HepG2 (cell line): ENCODE results near the gene CDC26. TPM values are rescaled to one million over a fixed set of nuclear protein-coding genes. Genes with fewer than 3 reads are reported as not detected.

Experiments
- ATAC-seq: fragments of 200-7000 bp; cut with Tn5 transposase; 3 replicates; pipeline ENCODE4 v1.9.1; 2020; ENCODE audit warnings: mild to moderate bottlenecking, moderate library complexity
- BruUV-seq: library from RNA; stranded (reverse); fragments of 400-500 nt; replicated peaks from 2 replicates; lab custom pipeline; 2021; lab: Mats Ljungman, UMichigan
- CTCF ChIA-PET: fragments of 300-600 bp; formaldehyde crosslinking; extraction: SDS; loops from one replicate; lab custom pipeline; 2021; ENCODE audit warnings: low total read pairs, inconsistent platforms, low intra/inter-chr PET ratio; lab: Yijun Ruan, JAX
- POLR2A ChIA-PET: fragments of 350-600 bp; sonication (Branson Sonifier 250); formaldehyde crosslinking; loops from one replicate; lab custom pipeline; 2020; ENCODE audit warnings: antibody characterized with exemption, inconsistent platforms; lab: Yijun Ruan, JAX
- DNase-seq: peaks from one replicate; pipeline ENCODE4 v3.0.0-alpha.2; 2015; ENCODE audit warnings: low spot score
- FAIRE-seq: peaks from 3 replicates; lab custom pipeline; 2011; peaks lifted over from hg19 to GRCh38; lab: Jason Lieb, UNC
- H2AFZ ChIP-seq: one replicate; pipeline ENCODE4 v1.6.1; 2011; ENCODE audit warnings: low read length, inconsistent platforms
- H3K27ac ChIP-seq: fragments of 300-600 bp; 3 replicates; pipeline ENCODE4 v1.8.0; 2011; ENCODE audit warnings: mixed run types, mild to moderate bottlenecking, mixed read lengths, low read length, inconsistent platforms; ENCODE audit not compliant: insufficient read depth; ENCODE audit errors: extremely low read length
- H3K27me3 ChIP-seq, 2 experiments: fragments of 200-600 bp in 1 of 2; 2 replicates in 1 of 2; 3 replicates in 1 of 2; pipeline versions ENCODE4 v1.6.0 to v1.8.0; 2011; ENCODE audit warnings: low read length in 2 of 2, mild to moderate bottlenecking in 2 of 2, moderate library complexity in 2 of 2, inconsistent platforms in 1 of 2; ENCODE audit not compliant: insufficient read depth in 2 of 2, control insufficient read depth in 1 of 2
- H3K36me3 ChIP-seq, 2 experiments: fragments of 200-600 bp in 1 of 2; replicated peaks in 1 of 2; 2 replicates in 1 of 2; 3 replicates in 1 of 2; pipeline versions ENCODE4 v1.5.1 to v1.8.0; 2011; ENCODE audit warnings: low read length in 2 of 2, inconsistent platforms in 1 of 2; ENCODE audit not compliant: insufficient read depth in 2 of 2, control insufficient read depth in 1 of 2
- H3K4me1 ChIP-seq: 2 replicates; pipeline ENCODE4 v1.5.1; 2012; ENCODE audit warnings: low read length, inconsistent platforms; ENCODE audit not compliant: insufficient read depth
- H3K4me2 ChIP-seq: 2 replicates; pipeline ENCODE4 v1.6.0; 2011; ENCODE audit warnings: low read depth, low read length, inconsistent platforms
- H3K4me3 ChIP-seq, 3 experiments: fragments of 200-600 bp in 1 of 3; sonication (generic), shearing (Covaris generic) in 1 of 3; replicated peaks in 1 of 3; 2 replicates each; pipeline ENCODE4 v1.5.1; 2011 to 2016; ENCODE audit warnings: low read length in 3 of 3, inconsistent platforms in 2 of 3, low read depth in 2 of 3, mild to moderate bottlenecking in 2 of 3, control low read depth in 1 of 3, mixed read lengths in 1 of 3; ENCODE audit not compliant: insufficient read depth in 1 of 3
- H3K79me2 ChIP-seq: one replicate; pipeline ENCODE4 v1.6.1; 2011; ENCODE audit warnings: low read length, inconsistent platforms; ENCODE audit not compliant: insufficient read depth
- H3K9ac ChIP-seq: 2 replicates; pipeline ENCODE4 v1.6.0; 2011; ENCODE audit warnings: mild to moderate bottlenecking, low read depth, low read length, inconsistent platforms; ENCODE audit not compliant: insufficient read depth
- H3K9me3 ChIP-seq: 2 replicates; pipeline ENCODE4 v1.5.1; 2012; ENCODE audit warnings: mild to moderate bottlenecking, low read length
- H4K20me1 ChIP-seq: 2 replicates; pipeline ENCODE4 v1.6.0; 2011; ENCODE audit warnings: inconsistent platforms, mild to moderate bottlenecking, low read length, moderate library complexity; ENCODE audit not compliant: insufficient read depth
- CCAR2 ChIP-seq: fragments of 200-400 bp; formaldehyde crosslinking; optimal IDR thresholded peaks from 2 replicates; pipeline ENCODE3; 2018; ENCODE audit warnings: low read depth, mild to moderate bottlenecking, low read length, moderate library complexity
- JDP2 ChIP-seq: sonication (generic); formaldehyde crosslinking; IDR thresholded peaks from 2 replicates; pipeline ENCODE4 v1.8.1; 2022; ENCODE audit warnings: missing genetic modification reagents, borderline replicate concordance
- JUNB ChIP-seq: sonication (generic); formaldehyde crosslinking; IDR thresholded peaks from 2 replicates; pipeline ENCODE4 v1.8.0; 2022; ENCODE audit warnings: missing genetic modification reagents, mild to moderate bottlenecking, borderline replicate concordance
- KDM5A ChIP-seq: fragments of 200-600 bp; sonication (generic); IDR thresholded peaks from 2 replicates; pipeline ENCODE4 v1.7.0; 2018; ENCODE audit warnings: antibody characterized with exemption, mild to moderate bottlenecking, low read length, borderline replicate concordance
- MEIS1 ChIP-seq: sonication (generic); formaldehyde crosslinking; IDR thresholded peaks from 2 replicates; pipeline ENCODE4 v1.9.0; 2021; ENCODE audit warnings: mild to moderate bottlenecking, missing genetic modification reagents, moderate library complexity, borderline replicate concordance
- SATB2 ChIP-seq: sonication (generic); formaldehyde crosslinking; IDR thresholded peaks from 2 replicates; pipeline ENCODE4 v1.5.0; 2020; ENCODE audit warnings: missing genetic modification reagents
- SMARCE1 ChIP-seq: fragments of 450-650 bp; IDR thresholded peaks from 2 replicates; pipeline ENCODE4 v1.6.1; 2017; ENCODE audit warnings: borderline replicate concordance
- SUZ12 ChIP-seq: fragments of 150-350 bp; IDR thresholded peaks from 2 replicates; pipeline ENCODE4 v1.6.1; 2014; ENCODE audit warnings: low read depth, low read length
- ZNF101 ChIP-seq: sonication (generic); formaldehyde crosslinking; IDR thresholded peaks from 2 replicates; pipeline ENCODE4 v1.4.0; 2020; ENCODE audit warnings: mild to moderate bottlenecking, low read depth, missing genetic modification reagents, borderline replicate concordance
- ZNF343 ChIP-seq: sonication (generic); formaldehyde crosslinking; IDR thresholded peaks from 2 replicates; pipeline ENCODE4 v1.4.0; 2020; ENCODE audit warnings: mild to moderate bottlenecking, missing genetic modification reagents
- ZNF430 ChIP-seq: sonication (generic); formaldehyde crosslinking; IDR thresholded peaks from 2 replicates; pipeline ENCODE4 v1.9.0; 2021; ENCODE audit warnings: mild to moderate bottlenecking, missing genetic modification reagents
- ZNF841 ChIP-seq: sonication (generic); formaldehyde crosslinking; IDR thresholded peaks from 2 replicates; pipeline ENCODE4 v1.8.1; 2023; ENCODE audit warnings: missing genetic modification reagents, borderline replicate concordance
- WGBS: methylation state at CpG from one replicate; pipeline ENCODE4 v1.1.6; 2017; ENCODE audit warnings: low lambda C conversion rate; 5-methylcytosine and 5-hydroxymethylcytosine counted together
- in situ Hi-C: cut with HindIII; loops from 2 replicates; pipeline ENCODE4 v1.10.0; 2017; ENCODE audit warnings: low pct_unique_long_range_greater_than_20kb; ENCODE audit not compliant: extremely low pct_ligation_motif_present
- intact Hi-C: fragments of 100-400 bp; cut with micrococcal nuclease; formaldehyde crosslinking; loops from one replicate; pipeline ENCODE4 v1.10.0; 2022; ENCODE audit not compliant: unreplicated experiment
- polyA plus RNA-seq, 8 experiments: library from polyadenylated mRNA; depleted of rRNA in 3 of 8; stranded (reverse) in 7 of 8; unstranded in 1 of 8; fragments of >200 nt; fragmentation: Illumina TruSeq in 4 of 8; extraction: Trizol in 4 of 8; gene quantifications; 2 replicates each; pipeline versions ENCODE4 v1.2.1 to v1.2.3, GENCODE V29; 2011 to 2016; ENCODE audit warnings: low read depth in 4 of 8, missing spikeins in 1 of 8, mixed read lengths in 1 of 8; ENCODE audit not compliant: insufficient read depth in 1 of 8
- total RNA-seq, 5 experiments: library from RNA; depleted of rRNA; stranded (reverse); fragments of >200 nt; fragmentation: Illumina TruSeq; extraction: Trizol; gene quantifications; 2 replicates each; pipeline ENCODE4 v1.2.3, GENCODE V29; 2016; ENCODE audit warnings: low read depth in 1 of 5
- TF ChIP-seq, protein P1 (sequence below): sonication (generic); formaldehyde crosslinking; conservative IDR thresholded peaks from 2 replicates; pipeline ENCODE4 v1.4.0; 2020; ENCODE audit warnings: mild to moderate bottlenecking, missing genetic modification reagents, moderate library complexity
- TF ChIP-seq, protein P2 (sequence below): sonication (generic); formaldehyde crosslinking; IDR thresholded peaks from 2 replicates; pipeline ENCODE4 v1.4.0; 2020; ENCODE audit warnings: mild to moderate bottlenecking, low read depth, missing genetic modification reagents
- TF ChIP-seq, protein P3 (sequence below): IDR thresholded peaks from 2 replicates; pipeline ENCODE4 v1.6.1; 2016; ENCODE audit warnings: low read depth, missing genetic modification reagents, missing compliant biosample characterization

Gene CDC26
- total and polyA plus RNA-seq, 2 of the 13 experiments (the other 11 are each of a cell fraction or from before 2014, with no cell fraction given): 26.6 to 57.9 TPM

DNA sequence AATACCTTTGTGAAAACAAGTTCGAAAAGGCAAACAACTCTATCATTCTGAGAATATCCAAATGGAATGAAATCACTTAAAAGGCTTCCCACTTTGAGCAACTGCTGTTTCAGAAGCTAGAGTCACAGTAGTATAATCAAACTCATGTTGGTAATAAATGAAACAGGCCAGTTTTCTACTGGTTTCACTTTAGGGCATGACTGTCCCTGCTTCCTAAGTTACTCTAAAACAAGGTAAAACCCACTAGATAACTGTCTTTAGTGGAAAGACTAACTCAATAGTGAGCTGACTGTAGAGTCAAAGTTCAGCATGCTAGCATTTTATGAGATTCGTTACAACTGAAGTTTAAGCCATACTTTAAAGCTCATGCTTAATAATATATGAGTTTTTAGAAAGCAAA is 6.0 kb downstream of the CDC26 start:
- no TSS peak for BruUV-seq
- Histone ChIP-seq H3K79me2 (peaks cover 7% of the 10 kb centered on the region), H3K4me3 (no peak overlapping the region), H3K27ac (no peak overlapping the region), H3K4me1 (peaks cover 10% of the 10 kb centered on the region), H3K27me3 (no peaks in the 10 kb centered on the region), H3K9me3 (no peaks in the 10 kb centered on the region), H3K4me2 (no peak overlapping the region), H3K9ac (no peak overlapping the region), H3K36me3 (peaks cover 16 to 51% of the 10 kb centered on the region in 2 experiments), H2AFZ (no peak overlapping the region), H4K20me1 (no peaks in the 10 kb centered on the region; the same call in 1 of the 2 replicates)
- no peak for ATAC-seq
- no peak for DNase-seq
- no peak for FAIRE-seq
- intact Hi-C loops: no loop called here
- ChIA-PET POLR2A (no interaction called here), CTCF (no interaction called here)
- in situ Hi-C loops: no loop called here
- WGBS: 89% methylated on average over 2 of the region's 2 CpGs
- TF ChIP-seq, protein P1, sequence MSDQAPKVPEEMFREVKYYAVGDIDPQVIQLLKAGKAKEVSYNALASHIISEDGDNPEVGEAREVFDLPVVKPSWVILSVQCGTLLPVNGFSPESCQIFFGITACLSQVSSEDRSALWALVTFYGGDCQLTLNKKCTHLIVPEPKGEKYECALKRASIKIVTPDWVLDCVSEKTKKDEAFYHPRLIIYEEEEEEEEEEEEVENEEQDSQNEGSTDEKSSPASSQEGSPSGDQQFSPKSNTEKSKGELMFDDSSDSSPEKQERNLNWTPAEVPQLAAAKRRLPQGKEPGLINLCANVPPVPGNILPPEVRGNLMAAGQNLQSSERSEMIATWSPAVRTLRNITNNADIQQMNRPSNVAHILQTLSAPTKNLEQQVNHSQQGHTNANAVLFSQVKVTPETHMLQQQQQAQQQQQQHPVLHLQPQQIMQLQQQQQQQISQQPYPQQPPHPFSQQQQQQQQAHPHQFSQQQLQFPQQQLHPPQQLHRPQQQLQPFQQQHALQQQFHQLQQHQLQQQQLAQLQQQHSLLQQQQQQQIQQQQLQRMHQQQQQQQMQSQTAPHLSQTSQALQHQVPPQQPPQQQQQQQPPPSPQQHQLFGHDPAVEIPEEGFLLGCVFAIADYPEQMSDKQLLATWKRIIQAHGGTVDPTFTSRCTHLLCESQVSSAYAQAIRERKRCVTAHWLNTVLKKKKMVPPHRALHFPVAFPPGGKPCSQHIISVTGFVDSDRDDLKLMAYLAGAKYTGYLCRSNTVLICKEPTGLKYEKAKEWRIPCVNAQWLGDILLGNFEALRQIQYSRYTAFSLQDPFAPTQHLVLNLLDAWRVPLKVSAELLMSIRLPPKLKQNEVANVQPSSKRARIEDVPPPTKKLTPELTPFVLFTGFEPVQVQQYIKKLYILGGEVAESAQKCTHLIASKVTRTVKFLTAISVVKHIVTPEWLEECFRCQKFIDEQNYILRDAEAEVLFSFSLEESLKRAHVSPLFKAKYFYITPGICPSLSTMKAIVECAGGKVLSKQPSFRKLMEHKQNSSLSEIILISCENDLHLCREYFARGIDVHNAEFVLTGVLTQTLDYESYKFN: no peak
- TF ChIP-seq MEIS1 (CRISPR knock-in tag) (no peak), JDP2 (CRISPR knock-in tag) (no peak), ZNF841 (CRISPR knock-in tag) (no peak), ZNF343 (CRISPR knock-in tag) (no peak), ZNF430 (CRISPR knock-in tag) (no peak), CCAR2 (no peak), SUZ12 (no peak), KDM5A (no peak), ZNF101 (CRISPR knock-in tag) (no peak), JUNB (CRISPR knock-in tag) (no peak), SATB2 (CRISPR knock-in tag) (no peak), SMARCE1 (no peak)
- TF ChIP-seq, protein P2, sequence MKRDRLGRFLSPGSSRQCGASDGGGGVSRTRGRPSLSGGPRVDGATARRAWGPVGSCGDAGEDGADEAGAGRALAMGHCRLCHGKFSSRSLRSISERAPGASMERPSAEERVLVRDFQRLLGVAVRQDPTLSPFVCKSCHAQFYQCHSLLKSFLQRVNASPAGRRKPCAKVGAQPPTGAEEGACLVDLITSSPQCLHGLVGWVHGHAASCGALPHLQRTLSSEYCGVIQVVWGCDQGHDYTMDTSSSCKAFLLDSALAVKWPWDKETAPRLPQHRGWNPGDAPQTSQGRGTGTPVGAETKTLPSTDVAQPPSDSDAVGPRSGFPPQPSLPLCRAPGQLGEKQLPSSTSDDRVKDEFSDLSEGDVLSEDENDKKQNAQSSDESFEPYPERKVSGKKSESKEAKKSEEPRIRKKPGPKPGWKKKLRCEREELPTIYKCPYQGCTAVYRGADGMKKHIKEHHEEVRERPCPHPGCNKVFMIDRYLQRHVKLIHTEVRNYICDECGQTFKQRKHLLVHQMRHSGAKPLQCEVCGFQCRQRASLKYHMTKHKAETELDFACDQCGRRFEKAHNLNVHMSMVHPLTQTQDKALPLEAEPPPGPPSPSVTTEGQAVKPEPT (CRISPR knock-in tag): no peak
- TF ChIP-seq, protein P3, sequence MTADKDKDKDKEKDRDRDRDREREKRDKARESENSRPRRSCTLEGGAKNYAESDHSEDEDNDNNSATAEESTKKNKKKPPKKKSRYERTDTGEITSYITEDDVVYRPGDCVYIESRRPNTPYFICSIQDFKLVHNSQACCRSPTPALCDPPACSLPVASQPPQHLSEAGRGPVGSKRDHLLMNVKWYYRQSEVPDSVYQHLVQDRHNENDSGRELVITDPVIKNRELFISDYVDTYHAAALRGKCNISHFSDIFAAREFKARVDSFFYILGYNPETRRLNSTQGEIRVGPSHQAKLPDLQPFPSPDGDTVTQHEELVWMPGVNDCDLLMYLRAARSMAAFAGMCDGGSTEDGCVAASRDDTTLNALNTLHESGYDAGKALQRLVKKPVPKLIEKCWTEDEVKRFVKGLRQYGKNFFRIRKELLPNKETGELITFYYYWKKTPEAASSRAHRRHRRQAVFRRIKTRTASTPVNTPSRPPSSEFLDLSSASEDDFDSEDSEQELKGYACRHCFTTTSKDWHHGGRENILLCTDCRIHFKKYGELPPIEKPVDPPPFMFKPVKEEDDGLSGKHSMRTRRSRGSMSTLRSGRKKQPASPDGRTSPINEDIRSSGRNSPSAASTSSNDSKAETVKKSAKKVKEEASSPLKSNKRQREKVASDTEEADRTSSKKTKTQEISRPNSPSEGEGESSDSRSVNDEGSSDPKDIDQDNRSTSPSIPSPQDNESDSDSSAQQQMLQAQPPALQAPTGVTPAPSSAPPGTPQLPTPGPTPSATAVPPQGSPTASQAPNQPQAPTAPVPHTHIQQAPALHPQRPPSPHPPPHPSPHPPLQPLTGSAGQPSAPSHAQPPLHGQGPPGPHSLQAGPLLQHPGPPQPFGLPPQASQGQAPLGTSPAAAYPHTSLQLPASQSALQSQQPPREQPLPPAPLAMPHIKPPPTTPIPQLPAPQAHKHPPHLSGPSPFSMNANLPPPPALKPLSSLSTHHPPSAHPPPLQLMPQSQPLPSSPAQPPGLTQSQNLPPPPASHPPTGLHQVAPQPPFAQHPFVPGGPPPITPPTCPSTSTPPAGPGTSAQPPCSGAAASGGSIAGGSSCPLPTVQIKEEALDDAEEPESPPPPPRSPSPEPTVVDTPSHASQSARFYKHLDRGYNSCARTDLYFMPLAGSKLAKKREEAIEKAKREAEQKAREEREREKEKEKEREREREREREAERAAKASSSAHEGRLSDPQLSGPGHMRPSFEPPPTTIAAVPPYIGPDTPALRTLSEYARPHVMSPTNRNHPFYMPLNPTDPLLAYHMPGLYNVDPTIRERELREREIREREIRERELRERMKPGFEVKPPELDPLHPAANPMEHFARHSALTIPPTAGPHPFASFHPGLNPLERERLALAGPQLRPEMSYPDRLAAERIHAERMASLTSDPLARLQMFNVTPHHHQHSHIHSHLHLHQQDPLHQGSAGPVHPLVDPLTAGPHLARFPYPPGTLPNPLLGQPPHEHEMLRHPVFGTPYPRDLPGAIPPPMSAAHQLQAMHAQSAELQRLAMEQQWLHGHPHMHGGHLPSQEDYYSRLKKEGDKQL (CRISPR knock-in tag): no peak
